Measurements from ENCODE around the gene CWH43. TPM values are rescaled to one million over a fixed set of nuclear protein-coding genes. Genes with fewer than 3 reads are reported as not detected.
"Not testable (repeated sequence)": the region's sequence is repeated elsewhere in the genome, so short reads cannot be mapped to it uniquely, and the experiment has no call there.

CWH43 gene
- total RNA-seq, 1 donor from 2014 or later = not detected

DNA sequence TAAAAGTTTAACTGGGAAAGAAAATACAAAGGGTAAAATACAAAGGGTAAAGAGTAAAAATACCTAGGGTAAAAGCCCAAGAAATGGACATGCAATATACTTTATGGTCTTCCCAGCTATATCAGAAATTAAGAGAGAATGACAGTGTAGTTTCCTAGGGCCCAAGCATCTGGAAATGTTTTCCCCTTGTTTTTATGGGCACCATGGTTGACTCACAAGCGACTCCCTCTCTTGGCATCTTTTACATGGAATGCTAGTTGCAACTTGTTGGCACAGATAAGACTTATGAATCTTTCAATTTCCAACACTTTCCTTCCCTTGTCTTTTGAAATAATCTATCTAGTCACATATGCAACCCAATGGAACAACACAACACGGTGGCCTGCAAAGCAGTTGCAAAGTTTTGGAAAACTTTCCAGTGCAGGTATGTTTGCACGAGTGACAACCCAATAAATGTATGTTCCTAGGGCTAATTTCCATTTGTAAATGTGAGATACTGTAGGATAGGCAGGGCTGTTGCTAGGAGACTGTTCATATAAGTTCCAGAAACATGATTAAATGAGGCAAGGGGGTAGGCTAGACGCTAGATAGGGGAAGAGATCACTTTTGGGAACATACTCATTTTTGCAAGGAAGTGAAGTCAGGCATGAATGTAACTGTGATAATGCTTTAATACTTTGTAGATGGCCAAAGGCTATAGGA lies 36.4 kb upstream of the CWH43 start:
- no peaks in the 10 kb centered on the region for H3K36me3 Mint-ChIP-seq
- TF ChIP-seq, protein P1, sequence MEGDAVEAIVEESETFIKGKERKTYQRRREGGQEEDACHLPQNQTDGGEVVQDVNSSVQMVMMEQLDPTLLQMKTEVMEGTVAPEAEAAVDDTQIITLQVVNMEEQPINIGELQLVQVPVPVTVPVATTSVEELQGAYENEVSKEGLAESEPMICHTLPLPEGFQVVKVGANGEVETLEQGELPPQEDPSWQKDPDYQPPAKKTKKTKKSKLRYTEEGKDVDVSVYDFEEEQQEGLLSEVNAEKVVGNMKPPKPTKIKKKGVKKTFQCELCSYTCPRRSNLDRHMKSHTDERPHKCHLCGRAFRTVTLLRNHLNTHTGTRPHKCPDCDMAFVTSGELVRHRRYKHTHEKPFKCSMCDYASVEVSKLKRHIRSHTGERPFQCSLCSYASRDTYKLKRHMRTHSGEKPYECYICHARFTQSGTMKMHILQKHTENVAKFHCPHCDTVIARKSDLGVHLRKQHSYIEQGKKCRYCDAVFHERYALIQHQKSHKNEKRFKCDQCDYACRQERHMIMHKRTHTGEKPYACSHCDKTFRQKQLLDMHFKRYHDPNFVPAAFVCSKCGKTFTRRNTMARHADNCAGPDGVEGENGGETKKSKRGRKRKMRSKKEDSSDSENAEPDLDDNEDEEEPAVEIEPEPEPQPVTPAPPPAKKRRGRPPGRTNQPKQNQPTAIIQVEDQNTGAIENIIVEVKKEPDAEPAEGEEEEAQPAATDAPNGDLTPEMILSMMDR (conservative IDR thresholded peaks at IDR 0.05) = no peak
- no peak overlapping the region for H3K4me3 Mint-ChIP-seq
- no peaks in the 10 kb centered on the region for H3K9me3 Mint-ChIP-seq
- no peak for DNase-seq (ENCODE audit: extremely low spot score, unreplicated experiment)
- H3K27me3 Mint-ChIP-seq = peaks cover 3% of the 10 kb centered on the region
- H3K4me1 Mint-ChIP-seq (ENCODE audit: unreplicated experiment) = no peaks in the 10 kb centered on the region
- no peak overlapping the region for H3K27ac Mint-ChIP-seq

DNA sequence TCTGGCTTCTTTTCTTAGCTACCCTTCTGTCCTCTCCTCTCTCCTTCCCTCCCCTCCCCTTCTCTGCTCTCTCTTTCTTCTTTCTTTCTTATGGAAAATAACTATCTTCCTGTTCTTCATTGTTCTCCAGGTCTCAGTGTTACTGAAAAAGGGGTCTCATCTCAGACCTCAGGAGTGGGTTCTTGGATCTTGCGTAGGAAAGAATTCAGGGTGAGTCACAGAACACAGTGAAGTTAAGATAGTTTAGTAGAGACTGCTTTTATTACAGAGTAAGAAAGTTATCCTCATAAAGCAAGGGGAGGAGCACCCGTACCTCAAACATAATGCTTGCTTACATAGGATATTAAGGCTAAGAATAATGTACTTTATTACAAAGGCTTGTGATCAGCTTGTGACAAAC lies 31.8 kb upstream of the CWH43 start:
- Mint-ChIP-seq H3K27me3 (peaks cover 8% of the 10 kb centered on the region), H3K27ac (no peak overlapping the region), H3K9me3 (no peaks in the 10 kb centered on the region), H3K36me3 (no peaks in the 10 kb centered on the region), H3K4me3 (no peak overlapping the region), H3K4me1 (ENCODE audit: unreplicated experiment) (no peaks in the 10 kb centered on the region)
- DNase-seq (ENCODE audit: extremely low spot score, unreplicated experiment) = no peak
- TF ChIP-seq, protein P1 (conservative IDR thresholded peaks at IDR 0.05) = no peak

DNA sequence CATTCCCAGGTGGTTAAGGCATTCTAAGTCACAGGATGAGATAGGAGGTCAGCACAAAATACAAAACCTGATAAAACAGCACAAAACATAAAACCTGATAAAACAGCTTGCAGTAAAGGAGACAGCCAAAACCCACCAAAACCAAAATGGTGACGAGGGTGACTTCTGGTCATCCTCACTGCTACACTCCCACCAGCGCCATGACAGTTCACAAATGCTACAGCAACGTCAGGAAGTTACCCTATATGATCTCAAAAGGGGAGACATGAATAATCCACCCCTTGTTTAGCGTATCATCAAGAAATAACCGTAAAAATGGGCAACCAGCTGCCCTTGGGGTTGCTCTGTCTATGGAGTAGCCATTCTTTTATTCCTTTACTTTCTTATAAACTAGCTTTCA lies 28.7 kb upstream of the CWH43 start:
- not testable (repeated sequence) for DNase-seq (ENCODE audit: extremely low spot score, unreplicated experiment); H3K36me3 Mint-ChIP-seq; H3K27me3 Mint-ChIP-seq; H3K9me3 Mint-ChIP-seq; H3K4me1 Mint-ChIP-seq (ENCODE audit: unreplicated experiment); H3K4me3 Mint-ChIP-seq; H3K27ac Mint-ChIP-seq

DNA sequence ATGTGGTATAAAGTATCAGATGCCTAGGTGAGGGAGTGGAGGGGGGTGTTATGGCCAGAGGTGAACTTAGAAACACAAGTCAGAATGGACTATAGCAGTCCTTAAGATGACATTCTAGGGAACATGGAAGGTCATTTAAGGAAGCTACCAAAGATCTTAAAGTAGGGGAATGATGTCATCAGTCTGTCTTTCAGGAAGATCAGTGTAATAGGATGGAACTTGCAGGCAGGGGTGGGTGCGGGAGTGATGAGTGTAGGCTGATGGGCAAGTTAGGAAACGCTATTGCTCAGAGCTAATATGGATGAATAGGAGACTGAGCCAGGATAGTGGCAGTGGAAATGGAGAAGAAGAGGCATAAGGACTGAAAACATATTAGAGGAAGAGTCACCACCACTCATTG lies 27.5 kb upstream of the CWH43 start:
- Mint-ChIP-seq H3K36me3 (no peaks in the 10 kb centered on the region), H3K9me3 (no peaks in the 10 kb centered on the region), H3K4me1 (ENCODE audit: unreplicated experiment) (no peaks in the 10 kb centered on the region), H3K4me3 (no peak overlapping the region), H3K27ac (no peak overlapping the region), H3K27me3 (peaks cover 7% of the 10 kb centered on the region)
- no peak for DNase-seq (ENCODE audit: extremely low spot score, unreplicated experiment)
- TF ChIP-seq, protein P1 (conservative IDR thresholded peaks at IDR 0.05) = no peak

DNA sequence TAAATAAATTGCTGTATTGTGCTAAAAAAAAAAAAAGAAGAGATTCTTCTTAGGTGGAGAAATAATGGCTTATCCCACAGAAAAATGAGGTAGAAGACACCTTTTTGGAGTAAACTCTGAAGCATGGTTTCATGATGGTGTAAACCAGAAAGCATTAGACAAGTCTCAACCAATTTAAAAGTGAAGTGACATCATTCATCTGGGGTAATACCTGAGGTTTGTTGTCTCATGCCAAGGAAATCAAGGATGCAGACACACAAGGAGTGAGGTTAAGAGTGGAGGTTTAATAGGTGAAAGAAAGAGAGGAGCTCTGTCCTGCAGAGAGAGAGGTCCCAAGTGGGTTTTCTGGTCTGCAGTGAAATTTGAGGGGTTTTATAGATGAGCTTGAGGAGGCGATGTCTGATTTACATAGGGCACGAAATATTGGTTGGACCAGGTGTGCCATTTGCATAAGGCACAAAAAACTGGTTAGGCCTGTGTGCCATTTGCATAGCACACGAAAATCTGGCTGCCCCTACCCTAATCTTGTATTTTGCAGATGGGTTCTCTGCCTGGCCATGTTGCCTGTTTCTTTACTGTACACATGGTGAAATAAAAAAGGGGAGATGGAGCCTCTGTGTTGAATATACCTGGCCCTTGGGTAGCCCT lies 25.0 kb upstream of the CWH43 start:
- H3K27me3 Mint-ChIP-seq = peaks cover 7% of the 10 kb centered on the region
- TF ChIP-seq, protein P1 (conservative IDR thresholded peaks at IDR 0.05) = no peak
- DNase-seq (ENCODE audit: extremely low spot score, unreplicated experiment) = no peak
- H3K36me3 Mint-ChIP-seq = no peaks in the 10 kb centered on the region
- H3K4me1 Mint-ChIP-seq (ENCODE audit: unreplicated experiment) = no peaks in the 10 kb centered on the region
- no peaks in the 10 kb centered on the region for H3K9me3 Mint-ChIP-seq
- no peak overlapping the region for H3K4me3 Mint-ChIP-seq
- no peak overlapping the region for H3K27ac Mint-ChIP-seq

DNA sequence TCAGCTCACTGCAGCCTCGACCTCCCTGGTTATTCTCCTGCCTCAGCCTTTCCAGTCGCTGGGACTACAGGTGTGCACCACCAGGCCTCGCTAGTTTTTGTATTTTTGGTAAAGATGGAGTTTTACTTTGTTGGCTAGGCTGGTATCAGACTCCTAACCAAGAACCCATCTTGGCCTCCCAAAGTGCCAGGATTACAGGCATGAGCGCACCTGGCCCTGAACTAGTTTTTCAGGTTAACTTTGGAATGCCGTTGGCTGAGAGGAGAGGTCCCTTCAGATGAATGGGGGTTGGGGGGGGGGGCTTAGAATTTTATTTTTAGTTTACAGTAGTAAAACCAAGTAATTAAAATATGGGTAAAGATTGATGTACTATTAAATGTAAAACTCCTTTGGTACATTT lies 23.4 kb upstream of the CWH43 start:
- no peaks in the 10 kb centered on the region for H3K9me3 Mint-ChIP-seq
- H3K27ac Mint-ChIP-seq = no peak overlapping the region
- peaks cover 7% of the 10 kb centered on the region for H3K27me3 Mint-ChIP-seq
- H3K4me1 Mint-ChIP-seq (ENCODE audit: unreplicated experiment) = no peaks in the 10 kb centered on the region
- no peak overlapping the region for H3K4me3 Mint-ChIP-seq
- no peak for DNase-seq (ENCODE audit: extremely low spot score, unreplicated experiment)
- no peaks in the 10 kb centered on the region for H3K36me3 Mint-ChIP-seq
- TF ChIP-seq, protein P1 (conservative IDR thresholded peaks at IDR 0.05) = no peak
